HG03442 (cell line): ENCODE measurements around the gene GALNT18.

Experiments used
- ATAC-seq: cut with Tn5 transposase; IDR thresholded peaks from one replicate; pipeline ENCODE4 v1.9.1; 2021; ENCODE audit warnings: mild to moderate bottlenecking, moderate library complexity; ENCODE audit not compliant: unreplicated experiment

Gene GALNT18

DNA sequence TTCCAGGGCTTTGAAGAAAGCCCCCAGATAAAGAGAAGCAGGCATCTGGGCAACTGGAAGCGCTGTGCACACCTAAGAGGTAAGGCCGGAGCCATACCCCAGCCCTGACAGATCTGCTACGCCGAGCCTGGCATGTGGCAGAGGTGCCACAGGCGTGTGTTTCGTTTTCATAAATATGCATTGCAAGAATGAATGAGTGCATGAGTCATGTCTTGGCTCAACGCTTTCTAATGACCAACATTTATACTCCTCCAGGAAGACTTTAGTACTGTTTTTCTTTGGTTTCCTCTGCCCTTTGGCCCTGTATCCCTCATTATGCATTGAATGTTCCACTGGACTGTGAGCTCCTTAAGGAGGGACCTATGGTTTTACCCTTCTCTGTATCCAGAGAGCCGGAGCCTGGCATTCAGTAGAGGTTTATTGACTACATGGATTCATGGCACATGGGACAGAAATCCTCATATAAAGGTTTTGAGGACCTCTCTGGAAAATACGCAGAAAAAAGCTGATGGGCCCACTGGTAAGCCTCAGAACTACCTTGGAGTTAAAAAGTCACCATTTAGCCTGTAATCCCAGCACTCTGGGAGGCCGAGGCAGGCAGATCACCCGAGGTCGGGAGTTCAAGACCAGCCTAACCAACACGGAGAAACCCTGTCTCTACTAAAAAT lies 229.9 kb downstream of the GALNT18 start:
- no peak for ATAC-seq

DNA sequence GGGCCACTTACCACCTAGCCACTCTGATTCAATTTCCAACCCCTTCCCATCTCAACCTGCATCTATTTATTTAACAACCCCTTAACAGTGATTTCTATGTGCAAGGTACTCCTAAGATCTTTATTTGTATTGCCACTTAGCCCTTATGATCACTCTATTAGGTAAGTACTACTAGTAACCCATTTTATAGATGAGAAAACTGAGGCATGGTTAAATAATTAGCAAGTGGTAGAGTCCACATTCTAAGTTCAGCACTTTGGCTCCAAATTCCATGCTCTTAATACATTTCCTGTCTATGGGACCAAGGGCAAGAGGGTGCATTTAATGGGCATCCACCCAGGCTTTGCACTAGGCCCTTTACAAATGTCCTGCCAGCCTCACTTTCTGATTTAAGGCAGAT lies 230.6 kb downstream of the GALNT18 start:
- no peak for ATAC-seq

DNA sequence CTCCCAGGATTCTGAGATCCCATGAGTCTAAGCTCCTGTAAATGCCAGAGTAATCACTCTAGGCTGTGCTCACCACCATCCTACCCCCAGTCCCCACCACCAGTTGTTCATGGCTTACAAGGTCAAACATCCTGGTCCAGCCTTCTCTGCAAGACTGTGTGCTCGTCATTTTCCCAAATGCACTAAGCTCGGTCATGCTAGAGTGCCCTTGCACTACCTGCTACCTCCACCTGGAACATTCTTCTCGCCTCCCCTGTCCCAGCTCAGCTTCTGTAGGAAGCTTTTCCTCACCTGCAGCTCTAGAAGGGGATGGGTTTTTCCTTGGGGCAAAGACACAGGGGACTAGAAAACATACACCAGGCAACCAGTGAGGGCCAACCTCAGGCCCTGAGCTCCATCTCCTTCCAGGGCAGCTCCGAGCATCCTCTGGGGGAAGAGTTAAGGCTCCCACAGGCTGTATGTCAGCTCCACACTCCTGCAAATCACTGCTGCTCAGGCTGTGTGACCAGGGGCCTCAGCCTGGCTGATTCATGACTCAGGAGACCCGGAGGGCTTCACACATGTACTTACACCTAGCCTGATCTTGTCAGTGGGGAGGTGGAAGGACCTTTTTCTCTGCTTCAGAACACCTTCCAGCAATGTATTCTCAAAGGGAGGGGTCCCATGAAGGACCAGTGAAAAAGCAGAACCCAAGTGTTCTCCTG lies 231.6 kb downstream of the GALNT18 start:
- no peak for ATAC-seq

DNA sequence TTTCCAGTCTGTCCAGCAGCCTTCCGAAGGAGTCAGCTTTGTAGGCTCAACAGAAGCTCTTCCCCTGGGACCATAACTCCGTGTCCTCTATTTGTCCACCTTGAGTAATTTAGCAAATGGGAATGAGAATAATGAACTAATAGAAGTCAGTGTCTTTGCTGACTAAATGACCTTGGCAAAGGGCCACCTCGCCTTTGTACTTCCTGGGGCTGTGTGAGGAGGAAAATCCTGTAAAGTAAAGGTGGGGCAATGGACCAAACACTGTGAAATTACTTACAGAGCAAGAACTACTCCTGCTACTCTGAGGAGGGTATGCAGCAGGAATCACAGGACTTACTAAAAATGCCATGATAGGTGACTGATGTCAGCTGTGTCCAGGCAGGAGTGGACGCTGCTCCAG lies 232.6 kb downstream of the GALNT18 start:
- ATAC-seq = no peak

DNA sequence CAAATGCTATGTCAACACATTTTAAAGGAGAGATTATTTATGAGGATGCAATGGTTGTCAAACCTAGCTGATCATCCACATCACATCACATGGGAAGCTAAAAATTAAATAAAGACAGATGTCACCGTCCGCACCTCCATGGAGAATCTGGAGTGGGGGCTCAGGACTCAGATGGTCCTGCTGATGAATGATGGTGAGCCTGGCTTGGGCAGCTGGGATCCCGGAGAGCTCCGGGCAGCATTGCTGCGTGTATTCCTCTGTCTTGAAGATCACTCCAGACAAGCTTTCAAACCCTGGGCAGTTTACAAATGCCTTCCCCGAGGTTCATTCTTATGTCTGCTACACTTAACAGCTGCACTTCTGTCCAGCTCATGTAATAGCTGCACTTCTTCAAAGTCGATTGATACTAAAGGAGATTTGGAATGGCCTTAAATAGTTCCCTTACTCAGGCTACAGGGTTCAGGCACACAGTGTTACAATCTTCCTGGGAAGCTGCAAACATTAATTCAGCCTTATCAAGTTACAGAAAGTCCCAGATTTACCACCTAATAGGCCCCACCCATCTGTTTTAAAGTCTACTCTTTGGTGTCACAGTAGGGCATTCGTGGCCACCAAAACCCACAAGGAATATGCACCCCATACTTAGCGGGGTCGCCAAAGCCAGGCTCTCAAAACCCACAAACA lies 234.0 kb downstream of the GALNT18 start:
- ATAC-seq = no peak

DNA sequence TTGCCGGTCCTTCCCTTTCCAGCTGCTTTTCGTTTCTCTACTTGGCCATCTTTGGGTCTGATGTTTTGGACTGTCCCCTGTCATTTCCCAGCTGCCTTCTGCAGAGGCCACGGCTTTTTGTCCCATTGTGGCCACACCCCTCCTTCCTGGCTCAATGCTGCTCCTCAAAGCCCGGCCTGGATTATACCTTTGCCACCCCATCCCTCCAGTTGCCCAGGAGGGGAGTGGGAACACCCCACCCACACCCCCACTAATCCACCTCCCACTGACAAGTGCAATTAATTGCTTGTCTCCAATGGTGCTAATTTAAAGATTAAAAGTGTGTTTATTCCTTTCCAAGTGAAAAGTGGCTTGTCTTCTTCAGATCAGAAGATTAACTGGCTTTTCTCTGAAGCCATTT lies 234.6 kb downstream of the GALNT18 start:
- no peak for ATAC-seq

DNA sequence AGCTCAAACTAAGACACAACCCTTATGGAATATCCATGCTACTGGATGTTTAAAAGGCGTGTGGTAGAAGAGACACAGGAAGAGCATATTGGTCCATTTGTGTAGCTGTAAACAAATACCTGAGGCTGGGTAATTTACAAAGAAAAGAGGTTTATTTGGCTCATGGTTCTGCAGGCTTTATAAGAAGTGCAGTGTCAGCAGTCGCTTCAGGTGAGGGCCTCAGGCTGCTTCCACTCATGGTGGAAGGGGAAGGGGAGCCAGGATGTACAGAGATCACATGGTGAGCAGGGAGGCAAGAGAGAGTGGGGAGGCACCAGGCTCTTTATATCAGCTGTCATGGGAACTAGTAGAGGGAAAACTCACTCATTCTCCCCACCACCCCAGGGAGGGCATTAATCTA lies 237.0 kb downstream of the GALNT18 start:
- no peak for ATAC-seq

DNA sequence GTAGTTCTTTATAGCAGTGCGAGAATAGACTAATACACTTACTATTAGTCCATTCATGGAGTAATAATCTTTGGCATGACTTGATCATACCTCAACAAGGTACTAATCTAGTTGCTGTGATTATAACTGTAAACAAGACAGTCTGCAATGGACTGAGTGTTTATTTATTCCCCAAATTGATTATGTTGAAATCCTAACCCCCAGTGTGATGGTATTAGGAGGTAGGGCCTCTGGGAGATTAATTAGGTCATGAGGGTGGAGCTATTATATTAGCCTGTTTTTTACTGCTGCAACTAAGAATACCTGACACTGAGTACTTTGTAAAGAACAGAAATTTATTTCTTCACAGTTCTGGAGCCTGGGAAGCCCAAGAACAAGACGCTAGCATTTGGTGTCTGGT lies 237.8 kb downstream of the GALNT18 start:
- ATAC-seq = no peak

DNA sequence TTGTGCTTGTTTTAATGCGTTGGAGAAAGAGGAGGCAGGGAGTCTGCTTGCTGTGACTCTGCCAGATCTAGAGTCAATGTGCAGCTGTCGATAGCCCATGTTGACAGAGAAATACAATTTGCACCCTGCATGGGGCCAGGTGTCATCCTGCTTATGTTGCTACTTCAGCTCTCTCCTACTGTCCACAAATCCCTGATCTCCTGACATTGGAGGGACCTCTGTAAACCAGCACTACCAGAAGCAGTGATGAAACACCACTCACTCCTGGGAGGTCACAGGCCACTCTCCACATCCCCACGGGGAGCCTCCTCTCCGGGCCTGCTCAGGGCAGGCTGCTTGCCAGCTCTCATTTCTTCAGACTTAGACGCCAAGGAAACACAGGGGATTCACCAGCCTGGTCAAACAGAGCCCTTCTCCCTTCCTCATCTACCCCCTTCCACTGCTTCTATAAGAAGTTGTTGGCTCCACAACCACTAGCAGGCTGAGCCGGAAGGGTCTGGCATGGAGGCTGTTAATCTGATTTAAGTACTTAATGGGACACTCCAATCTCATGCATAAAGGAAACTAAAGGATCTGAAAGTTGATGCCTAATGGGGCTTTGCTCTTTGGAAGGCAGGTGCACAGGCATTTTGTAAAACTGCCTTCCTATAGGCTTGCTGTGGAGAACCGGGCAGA lies 238.8 kb downstream of the GALNT18 start:
- no peak for ATAC-seq

DNA sequence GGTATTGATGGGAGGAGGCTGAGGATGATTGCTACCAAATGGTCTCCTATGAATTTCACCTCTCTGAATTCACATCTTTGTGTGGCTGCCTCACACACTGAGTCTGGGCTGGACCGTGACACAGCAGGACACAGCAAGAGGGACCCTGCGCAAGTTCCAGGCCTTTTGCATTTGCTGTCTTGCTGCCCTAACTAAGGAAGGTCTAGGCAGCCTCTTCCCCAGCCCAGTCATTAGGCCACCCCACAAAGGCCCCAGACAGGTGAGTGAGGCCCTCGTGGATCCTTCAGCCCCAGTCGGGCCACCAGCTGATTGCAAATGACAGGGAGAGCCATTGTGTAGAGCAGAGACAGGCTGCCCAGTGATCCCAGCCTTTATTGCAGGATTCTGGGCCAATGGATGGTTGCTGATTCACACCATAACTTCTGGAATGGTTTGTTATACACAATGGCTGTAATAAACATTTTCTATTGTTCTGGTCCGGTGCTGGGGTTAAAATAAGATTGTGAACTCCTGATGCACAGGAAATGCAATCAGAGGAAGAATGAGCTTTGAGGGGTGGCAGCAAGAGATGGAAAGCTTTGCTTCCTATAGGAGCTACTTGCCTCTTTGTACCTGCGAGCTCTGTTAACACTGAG lies 240.2 kb downstream of the GALNT18 start:
- no peak for ATAC-seq

DNA sequence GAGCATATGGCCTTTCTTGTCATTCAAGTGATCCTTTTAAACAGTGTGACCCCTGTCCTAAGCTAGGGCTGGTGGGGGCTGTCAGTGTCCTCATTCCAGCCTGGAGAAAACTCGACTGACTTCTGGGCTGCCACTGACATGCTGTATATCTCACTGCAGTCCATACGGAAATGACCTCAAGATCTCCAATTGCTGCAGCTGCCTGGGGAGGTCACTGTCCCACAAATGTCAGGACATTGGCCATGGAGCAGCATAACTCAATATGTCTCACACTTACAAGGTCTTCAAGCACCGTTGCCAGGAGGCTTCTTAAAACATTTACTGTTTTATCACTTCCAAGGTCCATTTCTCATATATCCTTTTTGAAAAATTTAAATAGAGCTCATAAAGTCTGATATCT lies 240.9 kb downstream of the GALNT18 start:
- ATAC-seq = no peak

DNA sequence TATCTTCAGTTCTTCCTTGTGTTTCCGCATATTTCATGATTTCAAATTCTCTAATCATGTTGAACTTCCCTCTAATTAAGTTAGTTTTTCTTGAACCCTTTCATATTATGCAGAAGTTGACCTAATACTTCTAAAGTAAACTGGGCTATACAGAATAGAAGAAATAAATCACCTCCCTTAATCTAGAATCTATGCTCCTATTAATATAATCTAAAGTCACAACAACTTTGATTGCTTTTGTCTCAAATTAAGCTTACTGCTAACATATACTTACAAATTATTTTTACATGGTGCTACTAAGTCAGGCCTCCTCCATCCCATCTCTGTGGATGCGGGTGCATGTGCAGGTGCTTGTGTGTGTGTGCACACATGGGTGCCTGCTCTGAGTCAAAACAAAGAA lies 241.5 kb downstream of the GALNT18 start:
- ATAC-seq = no peak

DNA sequence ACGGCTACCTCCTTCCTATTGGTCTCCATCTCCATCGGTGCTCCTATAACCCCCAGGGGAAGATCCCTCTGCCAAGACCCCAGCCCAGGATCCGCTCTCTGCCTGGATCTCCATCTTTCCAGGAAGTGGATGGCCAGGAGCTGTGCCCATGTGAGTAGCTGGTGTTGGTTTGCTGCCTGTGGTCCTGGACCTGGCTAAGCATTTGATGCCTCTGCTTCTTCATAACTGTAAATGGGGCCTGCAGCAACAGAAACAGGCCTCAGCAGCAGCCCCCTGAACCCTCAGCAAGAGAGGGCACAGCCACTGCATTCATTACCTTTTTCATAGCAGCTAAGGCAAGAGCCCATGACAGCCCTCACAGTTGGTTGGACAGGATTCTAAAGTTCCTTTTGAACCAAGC lies 242.1 kb downstream of the GALNT18 start:
- no peak for ATAC-seq

DNA sequence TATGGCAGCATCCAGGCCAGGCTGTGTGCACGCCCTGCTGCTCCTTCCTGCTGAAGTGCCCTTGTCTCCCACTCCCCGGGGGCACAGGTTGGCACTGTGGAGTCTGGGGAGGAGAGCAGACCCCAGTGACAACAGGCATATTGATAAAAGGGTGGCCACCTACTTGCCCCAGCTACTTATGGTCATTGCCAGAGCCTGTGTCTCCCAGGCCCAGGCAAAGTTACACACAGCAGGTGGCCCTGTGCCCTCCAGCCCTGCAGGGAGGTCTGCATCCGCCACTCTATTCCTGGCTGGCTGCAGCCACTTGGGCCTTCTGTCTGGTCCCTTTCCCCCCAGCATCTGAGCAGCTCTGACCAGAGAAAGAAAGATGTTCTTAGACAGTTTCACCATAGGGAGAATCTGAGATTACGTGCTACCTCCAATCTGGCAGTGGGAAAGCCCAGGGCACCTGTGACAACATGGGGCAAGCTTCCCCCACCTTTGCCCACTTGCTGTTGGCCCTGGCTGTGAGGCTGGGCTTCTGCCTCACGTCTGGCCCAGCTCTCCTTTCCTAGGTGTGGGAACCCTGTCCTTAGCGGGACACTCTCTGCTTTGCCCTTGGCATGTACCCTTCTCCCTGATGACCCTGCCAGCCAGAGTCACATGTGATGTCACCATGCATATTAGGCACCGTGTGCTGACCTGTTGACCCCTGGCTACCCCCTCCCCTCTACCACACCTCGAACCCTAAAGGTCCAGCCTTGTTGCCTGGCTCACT lies 243.4 kb downstream of the GALNT18 start:
- no peak for ATAC-seq

DNA sequence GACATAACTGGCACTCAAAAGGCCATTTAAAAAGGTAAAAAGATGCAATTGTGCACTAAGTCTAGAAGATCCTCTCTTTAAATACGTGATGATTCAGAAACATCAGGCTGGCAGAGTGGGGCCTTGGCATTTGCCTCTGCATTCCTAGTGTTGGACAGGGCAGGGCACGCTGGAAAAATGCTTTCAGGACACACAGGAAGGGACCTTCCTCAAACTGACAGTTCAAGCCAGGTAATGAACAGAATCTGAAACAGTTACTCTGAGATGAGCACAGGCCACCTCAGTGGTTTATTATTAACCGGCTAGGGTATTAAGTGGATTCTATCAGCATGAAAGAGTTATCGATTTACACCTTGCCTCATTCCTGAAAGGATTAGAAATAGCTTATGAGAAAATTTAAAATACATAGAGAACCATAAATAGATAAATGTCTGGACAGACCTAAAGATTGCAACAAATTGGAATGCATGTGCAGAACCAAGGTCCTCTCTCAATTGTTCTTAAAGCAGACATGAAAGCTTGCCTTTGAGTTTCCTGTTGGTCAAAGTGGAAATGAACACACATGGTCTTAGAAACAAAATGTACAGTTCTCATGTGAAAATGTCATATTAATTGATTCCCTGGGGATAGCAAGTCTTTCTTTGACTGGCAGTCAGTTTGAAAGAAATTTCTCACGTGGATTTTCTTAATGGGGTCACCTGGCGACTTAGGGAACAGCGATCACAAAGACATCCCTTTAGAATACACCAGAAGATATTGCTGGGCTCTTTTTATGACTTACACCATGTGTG lies 247.3 kb downstream of the GALNT18 start:
- ATAC-seq = no peak

DNA sequence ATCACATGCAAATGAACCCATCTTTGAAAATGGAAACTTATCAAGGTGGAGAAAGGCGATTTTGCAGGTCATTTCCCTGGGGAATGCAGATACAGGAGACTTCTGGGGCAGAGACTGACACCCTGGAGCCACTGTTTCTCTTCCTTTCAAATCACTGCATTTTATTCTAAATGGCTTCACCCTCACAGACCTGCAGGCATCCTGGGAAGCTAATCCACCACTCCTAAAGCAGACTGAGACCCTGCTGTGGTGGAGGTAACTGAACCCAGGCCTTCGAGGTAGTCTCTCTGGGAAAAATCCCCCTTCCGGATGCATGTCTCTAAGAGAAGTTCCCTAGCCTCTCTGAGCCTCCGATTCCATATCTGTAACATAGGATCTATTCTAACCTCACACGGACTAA lies 247.9 kb downstream of the GALNT18 start:
- no peak for ATAC-seq

DNA sequence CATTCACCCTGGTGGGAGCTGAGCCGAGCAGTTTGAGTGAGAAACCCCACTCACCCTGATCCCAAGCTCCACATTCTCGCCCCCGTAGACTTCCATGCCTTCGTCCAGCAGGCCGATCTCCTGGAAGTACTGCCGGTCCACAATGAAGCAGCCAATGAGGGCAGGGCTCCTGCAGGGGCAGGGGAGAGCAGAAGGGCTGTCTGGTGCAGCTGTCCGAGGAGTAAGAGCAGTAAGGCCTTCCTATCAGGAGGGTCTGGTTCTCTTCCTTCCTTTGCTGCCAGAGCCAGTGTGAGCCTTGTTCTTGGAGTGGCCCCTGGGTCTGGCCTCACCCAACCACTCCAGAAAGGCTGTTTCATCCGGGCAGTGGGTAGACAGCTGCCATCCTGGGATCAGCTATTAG lies 249.3 kb downstream of the GALNT18 start:
- no peak for ATAC-seq

DNA sequence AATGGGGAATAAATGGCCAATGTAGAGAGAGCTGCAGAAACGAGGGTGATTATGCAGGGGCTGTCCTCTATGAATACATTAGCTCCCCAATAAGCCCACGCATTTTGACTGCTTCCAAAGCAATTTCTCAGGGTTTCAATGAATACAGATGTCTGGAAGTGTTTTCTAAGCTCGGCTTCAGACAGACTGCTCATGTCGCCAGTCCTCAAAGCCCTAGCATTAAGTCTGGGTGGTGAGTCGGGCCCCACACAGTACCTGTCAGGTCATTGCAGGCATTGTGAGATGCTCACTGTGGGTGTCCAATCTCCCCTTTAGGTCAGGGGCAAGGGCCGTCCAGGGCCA lies 250.9 kb downstream of the GALNT18 start:
- ATAC-seq = no peak

DNA sequence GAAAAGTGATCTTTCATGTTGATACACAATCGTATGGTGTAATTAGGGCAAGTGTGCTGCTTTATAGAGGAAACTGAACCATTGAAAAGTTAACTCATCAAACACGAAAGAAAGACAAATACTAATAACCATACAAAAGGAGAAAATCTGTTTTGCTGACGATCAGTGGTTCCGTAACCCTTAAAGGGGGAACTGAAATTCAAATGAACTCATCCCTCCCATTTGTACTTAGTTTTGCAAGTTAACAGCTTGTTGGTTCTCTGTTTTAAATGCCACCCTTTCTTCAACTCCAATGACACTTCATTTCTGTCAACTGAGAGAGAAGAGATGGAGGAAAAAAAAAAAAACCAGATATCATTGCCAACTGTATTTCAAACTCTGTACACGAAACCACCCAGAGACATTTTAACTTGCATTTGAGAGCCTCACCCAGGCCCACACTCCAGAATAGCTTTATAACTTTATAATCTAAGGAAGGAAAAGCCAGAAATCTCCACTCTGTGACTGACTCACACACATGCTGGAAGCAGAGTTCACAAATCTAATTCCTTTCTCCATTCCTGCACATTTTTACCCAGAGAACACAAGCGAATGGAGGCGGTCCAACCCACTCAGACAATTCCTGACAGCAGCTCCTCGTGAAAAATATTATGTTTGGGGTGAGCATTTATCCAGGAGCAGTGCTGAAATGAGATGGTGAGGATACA lies 251.4 kb downstream of the GALNT18 start:
- ATAC-seq = no peak
